B cell (primary cell): Measurements from ENCODE around the gene RBM17. TPM values are rescaled to one million over a fixed set of nuclear protein-coding genes. Genes with fewer than 3 reads are reported as not detected.

Experiments used
- ATAC-seq: fragments of 200-7000 bp; cut with Tn5 transposase; one replicate; pipeline ENCODE4 v1.10.0; 2021; ENCODE audit warnings: low read depth, mild to moderate bottlenecking, moderate number of reproducible peaks, moderate library complexity
- CTCF ChIA-PET: fragments of 350-600 bp; sonication (Branson Sonifier 250); formaldehyde crosslinking; loops from one replicate; lab custom pipeline; 2021; ENCODE audit warnings: antibody characterized with exemption, inconsistent platforms; lab: Charles Lee
- POLR2A ChIA-PET: fragments of 350-600 bp; sonication (Branson Sonifier 250); formaldehyde crosslinking; loops from one replicate; lab custom pipeline; 2021; ENCODE audit warnings: antibody characterized with exemption; lab: Charles Lee
- DNase-seq: peaks from one replicate; pipeline ENCODE4 v3.0.0; 2013
- H2AFZ ChIP-seq: 2 replicates; pipeline ENCODE4 v1.6.1; 2012; ENCODE audit warnings: mild to moderate bottlenecking, low read depth, low read length; ENCODE audit not compliant: insufficient read depth, poor library complexity, severe bottlenecking
- H3K27ac ChIP-seq, 2 donors: 1 replicate in 1 of 2; 2 replicates in 1 of 2; pipeline ENCODE4 v1.5.1; 2012 to 2013; ENCODE audit warnings: low read length in 2 of 2, mild to moderate bottlenecking in 2 of 2, moderate library complexity in 1 of 2
- H3K27me3 ChIP-seq, 4 experiments: fragments of 200-600 bp in 1 of 4; sonication (generic) in 1 of 4; replicated peaks in 1 of 4; 1 replicate in 2 of 4; 2 replicates in 2 of 4; pipeline versions ENCODE4 v1.6.1 to v1.7.0; 2013 to 2016; ENCODE audit warnings: low read length in 3 of 4, mild to moderate bottlenecking in 2 of 4, mixed read lengths in 1 of 4, moderate library complexity in 1 of 4; ENCODE audit not compliant: insufficient read depth in 4 of 4, control insufficient read depth in 3 of 4; ENCODE audit errors: control extremely low read depth in 1 of 4
- H3K36me3 ChIP-seq, 2 experiments: replicated peaks in 1 of 2; 1 replicate in 1 of 2; 2 replicates in 1 of 2; pipeline versions ENCODE4 v1.6.1 to v1.7.1; 2013; ENCODE audit warnings: low read length in 1 of 2; ENCODE audit not compliant: insufficient read depth in 2 of 2, control insufficient read depth in 1 of 2; ENCODE audit errors: control extremely low read depth in 1 of 2, extremely low read depth in 1 of 2
- H3K4me1 ChIP-seq, 2 donors: fragments of 200-600 bp in 1 of 2; sonication (generic) in 1 of 2; 1 replicate in 1 of 2; 2 replicates in 1 of 2; pipeline versions ENCODE4 v1.5.1 to v1.6.1; 2013 to 2017; ENCODE audit warnings: low read length in 2 of 2; ENCODE audit not compliant: control insufficient read depth in 2 of 2, insufficient read depth in 2 of 2
- H3K4me2 ChIP-seq: replicated peaks from 2 replicates; pipeline ENCODE3; 2012; ENCODE audit warnings: mild to moderate bottlenecking, low read depth, low read length; ENCODE audit not compliant: poor library complexity, severe bottlenecking
- H3K4me3 ChIP-seq, 5 experiments: fragments of 200-600 bp in 1 of 5; sonication (generic) in 1 of 5; 1 replicate in 3 of 5; 2 replicates in 2 of 5; pipeline versions ENCODE4 v1.5.1 to v1.7.0; 2011 to 2016; ENCODE audit warnings: low read length in 4 of 5, mild to moderate bottlenecking in 4 of 5, low read depth in 2 of 5, control low read depth in 1 of 5, moderate library complexity in 1 of 5; ENCODE audit not compliant: insufficient read depth in 1 of 5; ENCODE audit errors: control extremely low read depth in 1 of 5, extremely low read depth in 1 of 5
- H3K79me2 ChIP-seq: fragments of 200-600 bp; sonication (generic); one replicate; pipeline ENCODE4 v1.6.0; 2016; ENCODE audit warnings: low read length; ENCODE audit not compliant: control insufficient read depth, insufficient read depth
- H3K9ac ChIP-seq: fragments of 200-600 bp; sonication (generic); 2 replicates; pipeline ENCODE4 v1.6.1; 2017; ENCODE audit warnings: mild to moderate bottlenecking, low read length, moderate library complexity
- H3K9me3 ChIP-seq, 3 donors: one replicate each; pipeline versions ENCODE4 v1.6.1 to v1.7.1; 2013; ENCODE audit warnings: low read length in 2 of 3; ENCODE audit not compliant: control insufficient read depth in 2 of 3, insufficient read depth in 1 of 3; ENCODE audit errors: control extremely low read depth in 1 of 3
- H4K20me1 ChIP-seq: 2 replicates; pipeline ENCODE4 v1.6.0; 2012; ENCODE audit warnings: mild to moderate bottlenecking, low read length; ENCODE audit not compliant: insufficient read depth, control insufficient read depth, poor library complexity, severe bottlenecking
- H3K27ac Mint-ChIP-seq: one replicate; pipeline ENCODE4 v1.8.0; 2021; ENCODE audit warnings: mixed read lengths
- H3K27me3 Mint-ChIP-seq: one replicate; pipeline ENCODE4 v1.8.0; 2021; ENCODE audit warnings: mixed read lengths
- H3K4me1 Mint-ChIP-seq: one replicate; pipeline ENCODE4 v1.8.0; 2021; ENCODE audit warnings: mixed read lengths
- H3K4me3 Mint-ChIP-seq: one replicate; pipeline ENCODE4 v1.8.0; 2021; ENCODE audit warnings: mixed read lengths
- H3K9me3 Mint-ChIP-seq: one replicate; pipeline ENCODE4 v1.8.0; 2022; ENCODE audit warnings: mixed read lengths; ENCODE audit not compliant: insufficient read depth
- CTCF ChIP-seq: fragments of 200-600 bp; IDR thresholded peaks from one replicate; pipeline ENCODE4 v1.8.0; 2022; ENCODE audit warnings: antibody characterized with exemption, mild to moderate bottlenecking
- EZH2 ChIP-seq: IDR thresholded peaks from 2 replicates; pipeline ENCODE4 v1.6.1; 2012; ENCODE audit warnings: borderline replicate concordance, low read depth, mild to moderate bottlenecking, moderate library complexity, low read length; ENCODE audit not compliant: insufficient read depth, poor library complexity, severe bottlenecking
- WGBS: methylation state at CpG from one replicate; pipeline ENCODE4 v1.1.5; 2013; ENCODE audit warnings: missing lambda C conversion rate; ENCODE audit not compliant: insufficient coverage; 5-methylcytosine and 5-hydroxymethylcytosine counted together
- intact Hi-C: fragments of 100-400 bp; cut with micrococcal nuclease; formaldehyde crosslinking; loops from one replicate; pipeline ENCODE4 v1.10.0; 2022
- polyA plus RNA-seq: library from polyadenylated mRNA; depleted of rRNA; stranded (reverse); fragments of >200 nt; gene quantifications from 2 replicates; pipeline ENCODE4 v1.2.3, GENCODE V29; 2012
- total RNA-seq, 2 donors: library from RNA; stranded (reverse); fragments of 120-200 nt in 1 of 2; gene quantifications; 1 replicate in 1 of 2; 2 replicates in 1 of 2; pipeline versions ENCODE4 v1.2.3 to v1.2.4, GENCODE V29; 2013 to 2022

The RBM17 gene
- total and polyA plus RNA-seq, 2 donors (not counting 1 experiment from before 2014, with no cell fraction given), result 34.7 to 168 TPM

GRCh38 chr10:6048281-6049030, 40.4 kb upstream of the RBM17 start:
- Mint-ChIP-seq H3K27ac (peak overlapping the region; percentile 99), H3K4me1 (peaks cover 92% of the 10 kb centered on the region), H3K27me3 (no peaks in the 10 kb centered on the region), H3K9me3 (no peaks in the 10 kb centered on the region), H3K4me3 (peak overlapping the region; percentile 91)
- peak overlapping the region; percentile 35 for H2AFZ ChIP-seq
- H3K9me3 ChIP-seq, result no peaks in the 10 kb centered on the region
- peaks cover 4% of the 10 kb centered on the region for H3K79me2 ChIP-seq
- intact Hi-C loops, result no loop called here
- CTCF ChIA-PET, result interaction anchor here (0.8 to 12.5 kb wide), 10 partner anchors 10 to 354 kb away, joined by 3 to 186 read pairs (median 4); partner anchors contain the start of gene PFKFB3
- TF ChIP-seq EZH2, result no peak
- no peak for TF ChIP-seq CTCF
- no peak overlapping the region for H3K9ac ChIP-seq
- H3K4me3 ChIP-seq, result no peak overlapping the region
- no peaks in the 10 kb centered on the region for H3K36me3 ChIP-seq
- peak overlapping the region; percentile 92 for H3K27ac ChIP-seq
- DNase-seq (no peak), ATAC-seq (no peak)
- WGBS, result 98% methylated on average over 5 of the region's 7 CpGs
- H3K4me2 ChIP-seq, result peak overlapping the region; percentile 84
- POLR2A ChIA-PET, result interaction anchor here (0.6 to 1.0 kb wide), 3 partner anchors 9 to 24 kb away, joined by 3 to 4 read pairs (median 4); no protein-coding TSS in a partner anchor
- H3K27me3 ChIP-seq, result no peaks in the 10 kb centered on the region
- peaks cover 74 to 86% of the 10 kb centered on the region in 2 donors for H3K4me1 ChIP-seq
- H4K20me1 ChIP-seq, result no peaks in the 10 kb centered on the region

- no peaks in the 10 kb centered on the region for H3K9me3 Mint-ChIP-seq
- no peak overlapping the region for H3K9ac ChIP-seq
- POLR2A ChIA-PET, result interaction anchor here (0.6 to 1.4 kb wide), 4 partner anchors 8 to 36 kb away, joined by 3 to 4 read pairs (median 4); no protein-coding TSS in a partner anchor
- ATAC-seq (no peak), DNase-seq (no peak)
- no peaks in the 10 kb centered on the region for H3K9me3 ChIP-seq
- CTCF ChIA-PET, result interaction anchor here (0.8 to 12.5 kb wide), 10 partner anchors 9 to 353 kb away, joined by 3 to 186 read pairs (median 5); partner anchors contain the start of gene PFKFB3
- no peaks in the 10 kb centered on the region for H3K27me3 Mint-ChIP-seq
- H3K4me2 ChIP-seq, result peak overlapping the region; percentile 84
- peak overlapping the region; percentile 99 for H3K27ac Mint-ChIP-seq
- no peaks in the 10 kb centered on the region for H3K36me3 ChIP-seq
- peaks cover 4% of the 10 kb centered on the region for H3K79me2 ChIP-seq
- peaks cover 77 to 88% of the 10 kb centered on the region in 2 donors for H3K4me1 ChIP-seq
- H3K4me1 Mint-ChIP-seq, result peaks cover 92% of the 10 kb centered on the region
- no peak overlapping the region for H3K4me3 ChIP-seq
- H2AFZ ChIP-seq, result peak overlapping the region; percentile 35
- no peaks in the 10 kb centered on the region for H4K20me1 ChIP-seq
- TF ChIP-seq EZH2 (no peak), CTCF (no peak)
- peak overlapping the region; percentile 91 for H3K4me3 Mint-ChIP-seq
- H3K27me3 ChIP-seq, result no peaks in the 10 kb centered on the region
- WGBS, result no CpG with 5 or more reads among the region's 2 CpGs
- intact Hi-C loops, result no loop called here
- peak overlapping the region; percentile 92 for H3K27ac ChIP-seq
These were observed 39.8 kb upstream of the RBM17 start for GRCh38 chr10:6049031-6049400.
